Body of pancreas (tissue), 4 donors: ENCODE results near the gene AGBL4.

Experiments used
- POLR2A ChIP-seq, 3 donors: fragments of 450-650 bp; IDR thresholded peaks; one replicate each; pipeline ENCODE4 v1.6.1; 2016; ENCODE audit warnings: antibody characterized with exemption in 3 of 3, mild to moderate bottlenecking in 2 of 3
- TF ChIP-seq, protein P1 (sequence below), 7 experiments: fragments of 450-650 bp in 4 of 7; fragments of 200-600 bp in 3 of 7; sonication (generic) in 3 of 7; IDR thresholded peaks; one replicate each; pipeline ENCODE4 v1.5.1; 2016 to 2019; ENCODE audit warnings: antibody characterized with exemption in 7 of 7

DNA sequence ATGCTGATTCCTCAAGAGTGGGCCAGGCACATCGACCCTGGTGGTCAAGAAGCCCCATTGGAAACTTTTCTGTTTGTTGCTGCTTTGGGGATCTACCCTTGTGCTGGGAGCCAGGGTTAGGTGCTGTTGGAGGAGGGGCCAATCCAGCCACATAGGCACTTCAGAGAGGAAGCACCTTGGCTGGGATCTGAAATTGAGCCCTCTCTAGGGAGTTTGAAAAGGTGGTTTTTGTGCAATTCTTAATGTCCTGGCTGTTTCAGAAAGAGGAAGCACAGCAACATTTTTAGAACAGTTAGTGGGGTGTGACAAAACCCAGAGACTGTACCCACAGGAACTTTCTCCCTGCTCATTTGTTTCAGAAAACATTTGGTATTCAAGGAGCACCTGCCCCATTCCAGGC lies 1229.9 kb downstream of the AGBL4 start:
- TF ChIP-seq POLR2A (IDR thresholded peaks at IDR 0.05) = no peak
- TF ChIP-seq, protein P1, sequence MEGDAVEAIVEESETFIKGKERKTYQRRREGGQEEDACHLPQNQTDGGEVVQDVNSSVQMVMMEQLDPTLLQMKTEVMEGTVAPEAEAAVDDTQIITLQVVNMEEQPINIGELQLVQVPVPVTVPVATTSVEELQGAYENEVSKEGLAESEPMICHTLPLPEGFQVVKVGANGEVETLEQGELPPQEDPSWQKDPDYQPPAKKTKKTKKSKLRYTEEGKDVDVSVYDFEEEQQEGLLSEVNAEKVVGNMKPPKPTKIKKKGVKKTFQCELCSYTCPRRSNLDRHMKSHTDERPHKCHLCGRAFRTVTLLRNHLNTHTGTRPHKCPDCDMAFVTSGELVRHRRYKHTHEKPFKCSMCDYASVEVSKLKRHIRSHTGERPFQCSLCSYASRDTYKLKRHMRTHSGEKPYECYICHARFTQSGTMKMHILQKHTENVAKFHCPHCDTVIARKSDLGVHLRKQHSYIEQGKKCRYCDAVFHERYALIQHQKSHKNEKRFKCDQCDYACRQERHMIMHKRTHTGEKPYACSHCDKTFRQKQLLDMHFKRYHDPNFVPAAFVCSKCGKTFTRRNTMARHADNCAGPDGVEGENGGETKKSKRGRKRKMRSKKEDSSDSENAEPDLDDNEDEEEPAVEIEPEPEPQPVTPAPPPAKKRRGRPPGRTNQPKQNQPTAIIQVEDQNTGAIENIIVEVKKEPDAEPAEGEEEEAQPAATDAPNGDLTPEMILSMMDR (IDR thresholded peaks at IDR 0.05) = no peak
